H1 (cell line): Measurements from ENCODE around the gene MYLK4. TPM values are rescaled to one million over a fixed set of nuclear protein-coding genes. Genes with fewer than 3 reads are reported as not detected.

ENCODE experiments used
- CTCF ChIA-PET: fragments of 300-600 bp; sonication (Branson Sonifier 250); formaldehyde crosslinking; loops from one replicate; lab custom pipeline; 2021; ENCODE audit not compliant: partially characterized antibody; lab: Charles Lee
- POLR2A ChIA-PET: fragments of 300-600 bp; sonication (Branson Sonifier 250); formaldehyde crosslinking; loops from one replicate; lab custom pipeline; 2021; ENCODE audit warnings: inconsistent platforms; ENCODE audit not compliant: partially characterized antibody; lab: Charles Lee
- DNase-seq, 2 experiments: peaks; one replicate each; pipeline versions ENCODE4 v3.0.0 to v3.0.0-alpha.2; 2010 to 2022; ENCODE audit warnings: low spot score in 2 of 2, low read depth in 1 of 2, mixed read lengths in 1 of 2
- FAIRE-seq: peaks from 2 replicates; lab custom pipeline; 2011; peaks lifted over from hg19 to GRCh38; lab: Jason Lieb, UNC
- H2AFZ ChIP-seq: 2 replicates; pipeline ENCODE4 v1.8.1; 2012; ENCODE audit warnings: low read length, inconsistent platforms
- H2AK5ac ChIP-seq: 2 replicates; pipeline ENCODE4 v1.6.1; 2013; ENCODE audit warnings: low read depth, low read length
- H2BK120ac ChIP-seq: replicated peaks from 2 replicates; pipeline ENCODE3; 2013; ENCODE audit warnings: low read depth, low read length, inconsistent platforms
- H2BK12ac ChIP-seq: 2 replicates; pipeline ENCODE4 v1.6.1; 2013; ENCODE audit warnings: low read depth, low read length
- H2BK15ac ChIP-seq: 2 replicates; pipeline ENCODE4 v1.6.1; 2013; ENCODE audit warnings: low read length
- H2BK20ac ChIP-seq: 2 replicates; pipeline ENCODE4 v1.6.1; 2013; ENCODE audit warnings: low read length
- H2BK5ac ChIP-seq: 2 replicates; pipeline ENCODE4 v1.6.1; 2013; ENCODE audit warnings: low read depth, low read length
- H3K14ac ChIP-seq: 2 replicates; pipeline ENCODE4 v1.6.1; 2013; ENCODE audit warnings: inconsistent platforms; ENCODE audit not compliant: insufficient read length
- H3K18ac ChIP-seq: 2 replicates; pipeline ENCODE4 v1.6.1; 2013; ENCODE audit warnings: low read length; ENCODE audit errors: extremely low read depth
- H3K23ac ChIP-seq: 2 replicates; pipeline ENCODE4 v1.6.1; 2013; ENCODE audit warnings: inconsistent platforms; ENCODE audit not compliant: insufficient read length
- H3K23me2 ChIP-seq: 2 replicates; pipeline ENCODE4 v1.6.1; 2013; ENCODE audit warnings: low read depth, low read length
- H3K27ac ChIP-seq: 2 replicates; pipeline ENCODE4 v1.6.1; 2011; ENCODE audit warnings: low read depth, low read length, inconsistent platforms
- H3K27me3 ChIP-seq, 4 experiments: replicated peaks in 1 of 4; 1 replicate in 1 of 4; 2 replicates in 3 of 4; pipeline versions ENCODE4 v1.6.1 to v1.8.1; 2011 to 2013; ENCODE audit warnings: low read length in 3 of 4, mild to moderate bottlenecking in 3 of 4, inconsistent platforms in 2 of 4, mixed read lengths in 2 of 4, moderate library complexity in 1 of 4; ENCODE audit not compliant: control insufficient read depth in 3 of 4, insufficient read depth in 3 of 4; ENCODE audit errors: extremely low read depth in 1 of 4
- H3K36me3 ChIP-seq, 4 experiments: 2 replicates each; pipeline versions ENCODE4 v1.6.1 to v1.8.1; 2011 to 2013; ENCODE audit warnings: mild to moderate bottlenecking in 4 of 4, low read length in 3 of 4, moderate library complexity in 2 of 4, control low read depth in 1 of 4, inconsistent platforms in 1 of 4; ENCODE audit not compliant: insufficient read depth in 4 of 4, control insufficient read depth in 2 of 4
- H3K4ac ChIP-seq: replicated peaks from 2 replicates; pipeline ENCODE3; 2013; ENCODE audit warnings: low read length, low read depth, mixed read lengths, inconsistent platforms; ENCODE audit not compliant: insufficient read length
- H3K4me1 ChIP-seq, 4 experiments: replicated peaks in 1 of 4; 1 replicate in 1 of 4; 2 replicates in 3 of 4; pipeline versions ENCODE4 v1.6.1 to v1.8.1; 2011 to 2013; ENCODE audit warnings: low read length in 3 of 4, inconsistent platforms in 2 of 4, mixed read lengths in 1 of 4; ENCODE audit not compliant: insufficient read depth in 4 of 4, control insufficient read depth in 3 of 4
- H3K4me2 ChIP-seq, 2 experiments: 2 replicates each; pipeline versions ENCODE4 v1.6.1 to v1.8.1; 2011 to 2013; ENCODE audit warnings: low read depth in 2 of 2, low read length in 2 of 2, control low read depth in 1 of 2, inconsistent platforms in 1 of 2, mild to moderate bottlenecking in 1 of 2; ENCODE audit not compliant: insufficient read depth in 1 of 2
- H3K4me3 ChIP-seq, 4 experiments: fragments of 200-600, 300-600 bp in 1 of 4; sonication (generic), shearing (Covaris generic), sonication (Bioruptor Twin) in 1 of 4; 2 replicates each; pipeline versions ENCODE4 v1.5.1 to v1.8.1; 2011 to 2016; ENCODE audit warnings: low read length in 4 of 4, low read depth in 3 of 4, control low read depth in 2 of 4, inconsistent platforms in 2 of 4, mild to moderate bottlenecking in 2 of 4, mixed read lengths in 1 of 4, moderate library complexity in 1 of 4; ENCODE audit not compliant: insufficient read depth in 2 of 4; ENCODE audit errors: extremely low read depth in 1 of 4
- H3K56ac ChIP-seq: replicated peaks from 2 replicates; pipeline ENCODE3; 2013; ENCODE audit warnings: low read depth, mild to moderate bottlenecking, mixed read lengths, low read length, inconsistent platforms; ENCODE audit not compliant: insufficient read length
- H3K79me1 ChIP-seq: 2 replicates; pipeline ENCODE4 v1.6.1; 2013; ENCODE audit warnings: low read depth, low read length, control low read depth
- H3K79me2 ChIP-seq, 2 experiments: 2 replicates each; pipeline versions ENCODE4 v1.6.1 to v1.8.1; 2012 to 2013; ENCODE audit warnings: low read length in 2 of 2, mild to moderate bottlenecking in 2 of 2, inconsistent platforms in 1 of 2; ENCODE audit not compliant: insufficient read depth in 2 of 2, control insufficient read depth in 1 of 2
- H3K9ac ChIP-seq, 4 experiments: replicated peaks in 1 of 4; 1 replicate in 1 of 4; 2 replicates in 3 of 4; pipeline versions ENCODE4 v1.6.1 to v1.8.1; 2011 to 2013; ENCODE audit warnings: low read depth in 3 of 4, low read length in 3 of 4, control low read depth in 2 of 4, mild to moderate bottlenecking in 2 of 4, moderate library complexity in 2 of 4, inconsistent platforms in 1 of 4; ENCODE audit errors: extremely low read depth in 1 of 4
- H3K9me3 ChIP-seq, 2 experiments: 2 replicates each; pipeline versions ENCODE4 v1.6.1 to v1.8.1; 2012 to 2013; ENCODE audit warnings: mild to moderate bottlenecking in 2 of 2, moderate library complexity in 2 of 2, control low read depth in 1 of 2, inconsistent platforms in 1 of 2, low read depth in 1 of 2, low read length in 1 of 2, mixed read lengths in 1 of 2; ENCODE audit not compliant: insufficient read depth in 2 of 2
- H4K20me1 ChIP-seq, 2 experiments: replicated peaks in 1 of 2; 2 replicates each; pipeline versions ENCODE3 to v1.8.1; 2011 to 2013; ENCODE audit warnings: inconsistent platforms in 2 of 2, low read length in 2 of 2, mild to moderate bottlenecking in 1 of 2; ENCODE audit not compliant: insufficient read depth in 2 of 2, control insufficient read depth in 1 of 2
- H4K5ac ChIP-seq: 2 replicates; pipeline ENCODE4 v1.6.1; 2013; ENCODE audit warnings: low read length, low read depth, mixed read lengths, inconsistent platforms; ENCODE audit not compliant: insufficient read length
- H4K8ac ChIP-seq: 2 replicates; pipeline ENCODE4 v1.8.0; 2013; ENCODE audit warnings: mild to moderate bottlenecking, moderate library complexity, low read length, inconsistent platforms; ENCODE audit not compliant: insufficient read depth; ENCODE audit errors: extremely low read depth
- H4K91ac ChIP-seq: replicated peaks from 2 replicates; pipeline ENCODE3; 2013; ENCODE audit warnings: low read length, mixed read lengths, inconsistent platforms; ENCODE audit not compliant: insufficient read length
- BCL11A ChIP-seq, 2 experiments: IDR thresholded peaks; one replicate each; pipeline ENCODE4 v1.6.1; 2011; ENCODE audit warnings: low read depth in 2 of 2, low read length in 2 of 2, mild to moderate bottlenecking in 2 of 2
- BRCA1 ChIP-seq: IDR thresholded peaks from 2 replicates; pipeline ENCODE4 v1.6.1; 2012; ENCODE audit warnings: low read depth, low read length, improper control_type of control experiment
- CEBPB ChIP-seq: IDR thresholded peaks from 2 replicates; pipeline ENCODE4 v1.6.1; 2012; ENCODE audit warnings: low read depth, low read length
- CREB1 ChIP-seq: IDR thresholded peaks from 2 replicates; pipeline ENCODE4 v1.6.1; 2012; ENCODE audit warnings: inconsistent platforms
- EGR1 ChIP-seq: IDR thresholded peaks from 2 replicates; pipeline ENCODE4 v1.6.1; 2011; ENCODE audit warnings: low read depth, low read length, borderline replicate concordance
- HDAC2 ChIP-seq, 2 experiments: fragments of 300-600 bp in 1 of 2; sonication (generic) in 1 of 2; IDR thresholded peaks; 2 replicates each; pipeline ENCODE4 v1.6.1; 2011 to 2012; ENCODE audit warnings: low read depth in 2 of 2, low read length in 2 of 2, mild to moderate bottlenecking in 2 of 2, moderate library complexity in 2 of 2, borderline replicate concordance in 1 of 2, inconsistent platforms in 1 of 2
- RAD21 ChIP-seq, 2 experiments: IDR thresholded peaks in 1 of 2; conservative IDR thresholded peaks in 1 of 2; 2 replicates each; pipeline ENCODE4 v1.6.1; 2011; ENCODE audit warnings: low read depth in 2 of 2, low read length in 2 of 2, improper control_type of control experiment in 1 of 2, inconsistent platforms in 1 of 2, mild to moderate bottlenecking in 1 of 2, moderate library complexity in 1 of 2
- RFX5 ChIP-seq: IDR thresholded peaks from 2 replicates; pipeline ENCODE4 v1.6.1; 2011; ENCODE audit warnings: low read depth, low read length, improper control_type of control experiment, borderline replicate concordance
- SAP30 ChIP-seq: fragments of 300-600 bp; sonication (generic); IDR thresholded peaks from 2 replicates; pipeline ENCODE4 v1.7.1; 2012; ENCODE audit warnings: low read length, moderate library complexity, mild to moderate bottlenecking, inconsistent platforms; ENCODE audit not compliant: insufficient read depth, insufficient replicate concordance
- TEAD4 ChIP-seq: IDR thresholded peaks from 2 replicates; pipeline ENCODE4 v1.6.1; 2012; ENCODE audit warnings: low read depth, low read length, inconsistent platforms, mixed read lengths
- ZNF274 ChIP-seq: IDR thresholded peaks from 2 replicates; pipeline ENCODE4 v1.7.0; 2012; ENCODE audit warnings: low read length, borderline replicate concordance; ENCODE audit errors: extremely low read depth
- WGBS, 2 experiments: shearing (Covaris generic) in 1 of 2; methylation state at CpG; one replicate each; pipeline versions ENCODE4 v1.1.6 to v1.1.7; 2013 to 2015; ENCODE audit warnings: low lambda C conversion rate in 2 of 2, mixed read lengths in 2 of 2, inconsistent platforms in 1 of 2, low coverage in 1 of 2, missing lambda C conversion rate in 1 of 2; ENCODE audit not compliant: insufficient replicate concordance in 2 of 2, insufficient coverage in 1 of 2, insufficient read length in 1 of 2; ENCODE audit errors: extremely low coverage in 1 of 2, missing lambda C conversion rate in 1 of 2; 5-methylcytosine and 5-hydroxymethylcytosine counted together
- polyA plus RNA-seq, 7 experiments: library from polyadenylated mRNA; depleted of rRNA in 3 of 7; stranded (reverse) in 5 of 7; unstranded in 2 of 7; fragments of >200 nt in 5 of 7; fragments of 200-250 nt in 2 of 7; gene quantifications; 1 replicate in 5 of 7; 2 replicates in 1 of 7; 4 replicates in 1 of 7; pipeline versions ENCODE4 v1.2.1 to v1.2.3, GENCODE V29; 2011 to 2013; ENCODE audit warnings: missing spikeins in 2 of 7, mixed read lengths in 2 of 7
- total RNA-seq: library from RNA; stranded (reverse); fragmentation: NEBNext Ultra II Directional; extraction: Animal tissue kit (Norgen Biotek cat#: 25700); gene quantifications from 2 replicates; pipeline ENCODE4 v1.2.1, GENCODE V29; 2021
- TF ChIP-seq, protein P1 (sequence below): IDR thresholded peaks from 2 replicates; pipeline ENCODE4 v1.6.1; 2012; ENCODE audit warnings: inconsistent platforms

MYLK4 gene
- total and polyA plus RNA-seq, 2 of the 8 experiments (the other 6 are each of a cell fraction or from before 2014, with no cell fraction given), result 0.11 to 0.17 TPM

DNA sequence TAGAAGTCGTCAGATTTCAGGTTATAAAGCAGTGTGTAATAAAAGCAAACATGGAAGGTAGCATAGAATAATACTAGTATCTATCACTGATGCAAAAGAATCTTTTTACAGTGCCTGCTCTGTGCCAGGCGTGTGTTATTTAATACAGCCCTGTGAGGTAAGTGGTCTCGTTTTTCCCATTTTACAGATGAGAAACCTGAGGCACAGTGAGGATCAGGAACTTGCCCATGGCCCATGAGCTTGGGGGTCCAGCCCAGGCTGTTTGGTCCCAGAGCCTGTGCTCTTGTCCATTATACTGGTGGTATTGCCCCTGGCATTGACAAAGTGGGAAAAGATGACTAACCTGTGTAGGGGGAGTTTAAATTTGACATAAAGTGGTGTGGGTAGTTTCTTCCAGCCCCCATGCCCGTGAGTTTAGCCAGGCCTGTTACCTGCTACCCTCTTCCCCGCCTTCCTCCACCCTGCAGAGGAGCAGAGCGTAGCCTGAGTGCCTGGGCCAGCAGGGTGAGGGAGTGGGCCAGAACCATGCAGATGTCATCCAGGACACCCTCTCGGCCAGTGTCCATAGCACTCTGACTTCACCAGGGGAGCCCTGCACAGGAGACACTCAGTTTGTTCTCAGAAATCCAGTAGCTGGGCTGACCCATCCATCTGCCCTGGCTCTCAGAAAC is 31.1 kb upstream of the MYLK4 start:
- Histone ChIP-seq H3K36me3 (peaks cover 0 to 20% (median 7%) of the 10 kb centered on the region in 4 experiments; a peak in 4 of 8 replicates), H4K8ac (no peak overlapping the region), H4K91ac (no peak overlapping the region), H3K4me2 (no peak overlapping the region), H3K23ac (no peak overlapping the region), H2BK12ac (no peak overlapping the region), H3K14ac (no peak overlapping the region), H3K79me2 (peaks cover 0 to 42% of the 10 kb centered on the region in 2 experiments; a peak in 3 of 4 replicates), H3K23me2 (no peaks in the 10 kb centered on the region), H3K79me1 (peaks cover 14% of the 10 kb centered on the region), H4K20me1 (peaks cover 0 to 9% of the 10 kb centered on the region in 2 experiments), H4K5ac (no peak overlapping the region), H2AFZ (no peak overlapping the region), H3K4me1 (peaks cover 0 to 3% (median 0%) of the 10 kb centered on the region in 4 experiments; a peak in 2 of 7 replicates), H3K4me3 (no peak overlapping the region), H2BK120ac (no peak overlapping the region), H3K9ac (no peak overlapping the region), H3K56ac (no peak overlapping the region), H3K18ac (no peak overlapping the region), H3K27me3 (no peaks in the 10 kb centered on the region), H2AK5ac (no peak overlapping the region), H2BK20ac (no peak overlapping the region), H3K27ac (no peak overlapping the region), H3K9me3 (no peaks in the 10 kb centered on the region), H3K4ac (no peak overlapping the region), H2BK15ac (no peak overlapping the region), H2BK5ac (no peak overlapping the region)
- no peak for DNase-seq
- no peak for FAIRE-seq
- WGBS, 2 experiments, result 93% methylated on average over 7 of the region's 7 CpGs; no CpG with 5 or more reads in 1 of the 2 experiments
- POLR2A ChIA-PET, result interaction anchor here (0.9 to 2.9 kb wide), 4 partner anchors 8 to 18 kb away, joined by 3 to 16 read pairs (median 4); partner anchors contain the start of gene WRNIP1
- CTCF ChIA-PET, result interaction anchor here (0.8 to 3.1 kb wide), 10 partner anchors 10 to 207 kb away, joined by 3 to 20 read pairs (median 6); no protein-coding TSS in a partner anchor
- TF ChIP-seq BRCA1 (no peak), CREB1 (no peak), SAP30 (no peak), RFX5 (no peak), EGR1 (no peak), CEBPB (no peak), BCL11A (IDR thresholded peaks at IDR 0.05; ENCODE audit: low read depth in 2 of 2, low read length in 2 of 2) (no peak), RAD21 (IDR thresholded peaks at IDR 0.05 in 1 of 2, conservative IDR thresholded peaks at IDR 0.05 in 1 of 2; ENCODE audit: low read depth in 2 of 2, low read length in 2 of 2) (no peak), ZNF274 (no peak), TEAD4 (no peak), HDAC2 (IDR thresholded peaks at IDR 0.05; ENCODE audit: borderline replicate concordance in 1 of 2, low read depth in 2 of 2, low read length in 2 of 2) (no peak)
- TF ChIP-seq, protein P1, sequence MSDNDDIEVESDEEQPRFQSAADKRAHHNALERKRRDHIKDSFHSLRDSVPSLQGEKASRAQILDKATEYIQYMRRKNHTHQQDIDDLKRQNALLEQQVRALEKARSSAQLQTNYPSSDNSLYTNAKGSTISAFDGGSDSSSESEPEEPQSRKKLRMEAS, result no peak
